Trophoblast cell (in vitro differentiated cells and primary cell): ENCODE results near the gene TEAD1.

Experiments
- DNase-seq, 2 donors: peaks; one replicate each; pipeline ENCODE4 v3.0.0-alpha.2; 2016
- H2AFZ ChIP-seq: 2 replicates; pipeline ENCODE4 v1.6.1; 2013; ENCODE audit warnings: low read length, moderate library complexity, mild to moderate bottlenecking; ENCODE audit not compliant: insufficient read depth, poor library complexity
- H2AK5ac ChIP-seq: 2 replicates; pipeline ENCODE4 v1.6.1; 2013; ENCODE audit warnings: mild to moderate bottlenecking, low read length
- H2BK120ac ChIP-seq: 2 replicates; pipeline ENCODE4 v1.6.1; 2013; ENCODE audit warnings: low read length, mild to moderate bottlenecking, moderate library complexity; ENCODE audit not compliant: insufficient read depth, poor library complexity
- H2BK12ac ChIP-seq: 2 replicates; pipeline ENCODE4 v1.6.1; 2013; ENCODE audit warnings: mild to moderate bottlenecking, low read length, moderate library complexity
- H2BK5ac ChIP-seq: 2 replicates; pipeline ENCODE4 v1.6.1; 2013; ENCODE audit warnings: low read length, low read depth, moderate library complexity, mild to moderate bottlenecking; ENCODE audit not compliant: poor library complexity
- H3K14ac ChIP-seq: 2 replicates; pipeline ENCODE4 v1.6.1; 2013; ENCODE audit warnings: mild to moderate bottlenecking, low read length
- H3K18ac ChIP-seq: 2 replicates; pipeline ENCODE4 v1.6.1; 2013; ENCODE audit warnings: mild to moderate bottlenecking, low read length
- H3K23ac ChIP-seq: 2 replicates; pipeline ENCODE4 v1.6.1; 2013; ENCODE audit warnings: low read length
- H3K27ac ChIP-seq: 2 replicates; pipeline ENCODE4 v1.5.1; 2013; ENCODE audit warnings: low read depth, mild to moderate bottlenecking, inconsistent platforms, low read length, moderate library complexity
- H3K27me3 ChIP-seq: 2 replicates; pipeline ENCODE4 v1.6.1; 2013; ENCODE audit warnings: inconsistent platforms, mild to moderate bottlenecking, low read length, moderate library complexity; ENCODE audit not compliant: insufficient read depth
- H3K36me3 ChIP-seq, 2 experiments: 1 replicate in 1 of 2; 2 replicates in 1 of 2; pipeline ENCODE4 v1.6.1; 2013; ENCODE audit warnings: low read length in 2 of 2, mild to moderate bottlenecking in 2 of 2, moderate library complexity in 1 of 2; ENCODE audit not compliant: insufficient read depth in 2 of 2, control insufficient read depth in 1 of 2
- H3K4ac ChIP-seq: 2 replicates; pipeline ENCODE4 v1.6.1; 2013; ENCODE audit warnings: low read depth, mild to moderate bottlenecking, low read length, moderate library complexity
- H3K4me1 ChIP-seq, 2 experiments: 1 replicate in 1 of 2; 2 replicates in 1 of 2; pipeline ENCODE4 v1.6.1; 2013; ENCODE audit warnings: low read length in 2 of 2, mild to moderate bottlenecking in 2 of 2, moderate library complexity in 1 of 2; ENCODE audit not compliant: insufficient read depth in 2 of 2, control insufficient read depth in 1 of 2
- H3K4me2 ChIP-seq: 2 replicates; pipeline ENCODE4 v1.6.1; 2013; ENCODE audit warnings: inconsistent platforms, mild to moderate bottlenecking, low read length, moderate library complexity
- H3K4me3 ChIP-seq: 2 replicates; pipeline ENCODE4 v1.5.1; 2013; ENCODE audit warnings: mild to moderate bottlenecking, low read depth, low read length, inconsistent platforms
- H3K79me1 ChIP-seq: one replicate; pipeline ENCODE4 v1.6.1; 2013; ENCODE audit warnings: low read length
- H3K79me2 ChIP-seq: 2 replicates; pipeline ENCODE4 v1.6.1; 2013; ENCODE audit warnings: low read length, mild to moderate bottlenecking; ENCODE audit not compliant: control insufficient read depth, insufficient read depth, poor library complexity
- H3K9ac ChIP-seq: 2 replicates; pipeline ENCODE4 v1.6.1; 2013; ENCODE audit warnings: mild to moderate bottlenecking, low read length
- H3K9me3 ChIP-seq: 2 replicates; pipeline ENCODE4 v1.6.1; 2013; ENCODE audit warnings: low read depth, mild to moderate bottlenecking, control low read depth, inconsistent platforms, low read length; ENCODE audit not compliant: insufficient read depth
- H4K12ac ChIP-seq: 2 replicates; pipeline ENCODE4 v1.6.1; 2013; ENCODE audit warnings: low read depth, mild to moderate bottlenecking, low read length, moderate library complexity
- H4K8ac ChIP-seq: 2 replicates; pipeline ENCODE4 v1.6.1; 2013; ENCODE audit warnings: low read depth, mild to moderate bottlenecking, low read length, moderate library complexity
- H4K91ac ChIP-seq: one replicate; pipeline ENCODE4 v1.6.1; 2013; ENCODE audit warnings: low read depth, mild to moderate bottlenecking, low read length, moderate library complexity
- WGBS: extraction: QIAGEN DNeasy Blood & Tissue Kit; methylation state at CpG from one replicate; pipeline ENCODE4 v1.1.7; 2013; ENCODE audit warnings: missing lambda C conversion rate; ENCODE audit not compliant: insufficient read length, insufficient coverage; ENCODE audit errors: extremely low coverage; 5-methylcytosine and 5-hydroxymethylcytosine counted together

Gene TEAD1

DNA sequence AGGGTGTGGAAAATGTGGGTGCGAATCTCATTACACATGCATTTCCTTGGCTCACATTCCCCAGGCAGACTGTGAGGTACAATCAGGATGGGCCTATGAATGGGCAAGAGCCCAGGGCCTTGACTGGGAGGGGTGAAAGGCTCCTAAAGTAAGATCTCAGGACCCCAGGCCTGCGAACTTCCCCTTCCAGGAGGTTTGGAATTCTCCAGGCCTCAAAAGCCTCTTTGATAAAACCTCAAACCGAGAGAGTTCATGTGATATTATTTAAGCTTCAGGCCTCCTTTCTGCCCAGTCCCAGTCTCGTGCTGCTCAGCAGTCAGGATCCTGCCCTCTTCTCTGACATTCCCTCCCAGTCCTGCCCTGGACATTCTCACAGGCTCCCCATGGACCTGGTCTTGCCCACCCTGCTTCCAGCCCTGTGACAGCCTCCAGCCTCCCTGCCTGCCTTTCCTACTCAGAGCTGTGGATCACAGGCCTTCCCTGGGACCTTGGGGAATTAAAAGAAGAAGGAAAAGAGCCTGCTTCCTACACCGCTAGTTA lies 37.3 kb upstream of the TEAD1 start:
- H3K79me1 ChIP-seq: peaks cover 9% of the 10 kb centered on the region
- H2BK12ac ChIP-seq: no peak overlapping the region
- H3K9me3 ChIP-seq: peaks cover 2% of the 10 kb centered on the region
- H4K91ac ChIP-seq: no peak overlapping the region
- DNase-seq: no peak
- no peak overlapping the region for H3K18ac ChIP-seq
- no peak overlapping the region for H3K4me2 ChIP-seq
- no peak overlapping the region for H2BK5ac ChIP-seq
- H3K36me3 ChIP-seq: no peaks in the 10 kb centered on the region
- H2AFZ ChIP-seq: no peak overlapping the region
- WGBS: no CpG with 5 or more reads among the region's 5 CpGs
- H3K14ac ChIP-seq: peak overlapping the region; percentile 7
- H3K4ac ChIP-seq: no peak overlapping the region
- no peak overlapping the region for H3K23ac ChIP-seq
- no peak overlapping the region for H3K27ac ChIP-seq
- no peak overlapping the region for H4K12ac ChIP-seq
- no peaks in the 10 kb centered on the region for H3K79me2 ChIP-seq
- H3K4me1 ChIP-seq: peaks cover 6 to 7% of the 10 kb centered on the region in 2 experiments
- H2BK120ac ChIP-seq: no peak overlapping the region
- no peak overlapping the region for H3K9ac ChIP-seq
- no peaks in the 10 kb centered on the region for H3K27me3 ChIP-seq
- H4K8ac ChIP-seq: no peak overlapping the region
- H3K4me3 ChIP-seq: no peak overlapping the region
- H2AK5ac ChIP-seq: no peak overlapping the region

DNA sequence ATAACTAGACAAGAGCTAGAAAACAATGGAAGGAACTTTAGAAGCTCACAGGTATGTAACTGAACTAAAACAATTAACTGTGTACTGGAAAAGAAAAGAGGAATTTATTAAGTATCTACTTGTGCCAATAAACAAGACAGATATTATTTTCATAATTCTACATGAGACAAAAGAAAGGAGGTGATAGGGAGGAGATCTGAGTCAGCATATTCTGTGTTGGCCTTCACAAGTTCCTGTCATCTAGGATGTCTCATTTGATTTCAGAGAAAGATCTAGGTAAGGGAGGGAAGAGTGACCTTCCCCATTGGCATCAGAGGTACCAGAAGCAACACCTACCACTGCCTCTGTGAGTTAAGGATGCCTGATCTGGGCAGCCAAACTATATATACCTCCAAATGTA lies 34.8 kb upstream of the TEAD1 start:
- Histone ChIP-seq H2BK120ac (no peak overlapping the region), H3K14ac (no peak overlapping the region), H4K8ac (no peak overlapping the region), H2BK5ac (no peak overlapping the region), H3K23ac (no peak overlapping the region), H3K9ac (no peak overlapping the region), H3K18ac (no peak overlapping the region), H3K79me1 (peaks cover 14% of the 10 kb centered on the region), H3K4me3 (no peak overlapping the region), H3K27ac (no peak overlapping the region), H3K4me2 (no peak overlapping the region), H4K91ac (no peak overlapping the region), H3K36me3 (no peaks in the 10 kb centered on the region), H2BK12ac (no peak overlapping the region), H3K27me3 (no peaks in the 10 kb centered on the region), H2AK5ac (no peak overlapping the region), H3K4ac (no peak overlapping the region), H3K79me2 (no peaks in the 10 kb centered on the region), H3K9me3 (peaks cover 2% of the 10 kb centered on the region), H4K12ac (no peak overlapping the region), H3K4me1 (peaks cover 9 to 14% of the 10 kb centered on the region in 2 experiments), H2AFZ (no peak overlapping the region)
- DNase-seq: no peak

GRCh38 chr11:12640355-12640754 lies 33.9 kb upstream of the TEAD1 start:
- H3K4me1 ChIP-seq: peaks cover 9 to 14% of the 10 kb centered on the region in 2 experiments
- H3K9me3 ChIP-seq: peaks cover 2% of the 10 kb centered on the region
- no peak for DNase-seq
- no peaks in the 10 kb centered on the region for H3K79me2 ChIP-seq
- no peak overlapping the region for H3K4me2 ChIP-seq
- no peak overlapping the region for H2BK12ac ChIP-seq
- H3K27me3 ChIP-seq: no peaks in the 10 kb centered on the region
- H4K8ac ChIP-seq: no peak overlapping the region
- H3K79me1 ChIP-seq: peaks cover 14% of the 10 kb centered on the region
- H3K27ac ChIP-seq: no peak overlapping the region
- no peak overlapping the region for H2AK5ac ChIP-seq
- H2BK5ac ChIP-seq: no peak overlapping the region
- no CpG with 5 or more reads among the region's 1 CpG for WGBS
- H3K4me3 ChIP-seq: no peak overlapping the region
- no peak overlapping the region for H3K14ac ChIP-seq
- H3K9ac ChIP-seq: no peak overlapping the region
- no peak overlapping the region for H3K23ac ChIP-seq
- H2AFZ ChIP-seq: no peak overlapping the region
- H4K91ac ChIP-seq: no peak overlapping the region
- no peak overlapping the region for H2BK120ac ChIP-seq
- H3K36me3 ChIP-seq: no peaks in the 10 kb centered on the region
- H3K4ac ChIP-seq: no peak overlapping the region
- no peak overlapping the region for H3K18ac ChIP-seq
- no peak overlapping the region for H4K12ac ChIP-seq

- H4K91ac ChIP-seq: no peak overlapping the region
- H3K9ac ChIP-seq: no peak overlapping the region
- H3K4me2 ChIP-seq: no peak overlapping the region
- no peaks in the 10 kb centered on the region for H3K79me2 ChIP-seq
- H3K36me3 ChIP-seq: no peaks in the 10 kb centered on the region
- H2BK120ac ChIP-seq: no peak overlapping the region
- WGBS: no CpG with 5 or more reads among the region's 3 CpGs
- H3K4me3 ChIP-seq: no peak overlapping the region
- no peak overlapping the region for H3K4ac ChIP-seq
- H3K27me3 ChIP-seq: no peaks in the 10 kb centered on the region
- H2BK12ac ChIP-seq: peak overlapping the region; percentile 69
- DNase-seq: no peak
- H3K23ac ChIP-seq: no peak overlapping the region
- H3K79me1 ChIP-seq: peaks cover 14% of the 10 kb centered on the region
- H2AK5ac ChIP-seq: no peak overlapping the region
- H2BK5ac ChIP-seq: peak overlapping the region; percentile 23
- H2AFZ ChIP-seq: no peak overlapping the region
- H3K18ac ChIP-seq: no peak overlapping the region
- peaks cover 2% of the 10 kb centered on the region for H3K9me3 ChIP-seq
- no peak overlapping the region for H4K12ac ChIP-seq
- H3K4me1 ChIP-seq: peaks cover 9 to 14% of the 10 kb centered on the region in 2 experiments
- no peak overlapping the region for H4K8ac ChIP-seq
- H3K27ac ChIP-seq: peak overlapping the region; percentile 75
- H3K14ac ChIP-seq: peak overlapping the region; percentile 67
Observed at GRCh38 chr11:12640926-12641849, 33.0 kb upstream of the TEAD1 start.
